T-helper 2 cell treated with Interferon-gamma antibody and Interleukin-4, amounts not matched to agents 5 μg/mL and 100 μg/mL, for 36 hours (primary cell): ENCODE results near the gene CCDC57.
"Not testable (repeated sequence)": the region's sequence is repeated elsewhere in the genome, so short reads cannot be mapped to it uniquely, and the experiment has no call there.

Source experiments
- DNase-seq: peaks from one replicate; pipeline ENCODE4 v3.0.0; 2021; ENCODE audit warnings: low spot score
- H3K27ac Mint-ChIP-seq: one replicate; pipeline ENCODE4 v1.8.0; 2021; ENCODE audit warnings: mild to moderate bottlenecking, mixed read lengths
- H3K27me3 Mint-ChIP-seq: one replicate; pipeline ENCODE4 v1.8.0; 2021; ENCODE audit warnings: low read depth, mixed read lengths
- H3K36me3 Mint-ChIP-seq: one replicate; pipeline ENCODE4 v1.8.0; 2021; ENCODE audit warnings: low read depth, mixed read lengths
- H3K4me1 Mint-ChIP-seq: one replicate; pipeline ENCODE4 v1.8.0; 2021; ENCODE audit warnings: low read depth, mixed read lengths
- H3K4me3 Mint-ChIP-seq: one replicate; pipeline ENCODE4 v1.8.0; 2022; ENCODE audit warnings: mild to moderate bottlenecking, moderate library complexity, mixed read lengths
- H3K9me3 Mint-ChIP-seq: one replicate; pipeline ENCODE4 v1.8.0; 2021; ENCODE audit warnings: mixed read lengths

Gene CCDC57

GRCh38 chr17:82180776-82181528 lies 31.7 kb downstream of the CCDC57 start:
- Mint-ChIP-seq H3K4me1 (no peaks in the 10 kb centered on the region), H3K9me3 (no peaks in the 10 kb centered on the region), H3K4me3 (no peak overlapping the region), H3K27ac (no peak overlapping the region), H3K27me3 (no peaks in the 10 kb centered on the region), H3K36me3 (peaks cover 24% of the 10 kb centered on the region)
- DNase-seq = no peak

GRCh38 chr17:82179946-82180475 lies 32.6 kb downstream of the CCDC57 start:
- Mint-ChIP-seq H3K36me3 (peaks cover 22% of the 10 kb centered on the region), H3K27ac (no peak overlapping the region), H3K9me3 (no peaks in the 10 kb centered on the region), H3K27me3 (no peaks in the 10 kb centered on the region), H3K4me1 (no peaks in the 10 kb centered on the region), H3K4me3 (no peak overlapping the region)
- DNase-seq = no peak

DNA sequence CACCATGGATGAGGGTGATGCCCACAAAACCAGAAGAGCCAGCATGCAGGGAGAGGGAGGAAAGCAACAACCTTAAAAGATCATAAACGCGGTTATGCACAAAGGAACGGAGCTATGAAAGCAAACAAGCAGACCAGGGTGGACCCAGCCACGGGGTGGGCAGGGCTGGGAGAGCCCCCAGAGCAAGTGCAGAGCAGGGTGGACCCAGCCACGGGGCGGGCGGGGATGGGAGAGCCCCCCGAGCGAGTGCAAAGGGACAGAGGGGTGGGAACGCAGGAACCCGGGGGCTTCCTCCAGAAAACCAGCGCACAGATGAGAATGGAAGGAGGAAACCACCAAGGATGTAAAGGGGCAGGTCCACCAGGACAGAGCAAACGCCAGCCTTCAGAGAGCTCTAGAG lies 33.2 kb downstream of the CCDC57 start:
- H3K36me3 Mint-ChIP-seq = peaks cover 19% of the 10 kb centered on the region
- no peak overlapping the region for H3K4me3 Mint-ChIP-seq

GRCh38 chr17:82178499-82179261 lies 34.0 kb downstream of the CCDC57 start:
- H3K27me3 Mint-ChIP-seq = no peaks in the 10 kb centered on the region
- no peak overlapping the region for H3K27ac Mint-ChIP-seq
- no peaks in the 10 kb centered on the region for H3K4me1 Mint-ChIP-seq
- no peak for DNase-seq
- peaks cover 11% of the 10 kb centered on the region for H3K36me3 Mint-ChIP-seq
- no peak overlapping the region for H3K4me3 Mint-ChIP-seq
- no peaks in the 10 kb centered on the region for H3K9me3 Mint-ChIP-seq

More for the DNA sequence above, 33.2 kb downstream of the CCDC57 start:
- Mint-ChIP-seq H3K27me3 (no peaks in the 10 kb centered on the region), H3K27ac (no peak overlapping the region), H3K9me3 (no peaks in the 10 kb centered on the region), H3K4me1 (no peaks in the 10 kb centered on the region)
- DNase-seq = no peak

GRCh38 chr17:82177761-82178498 lies 34.7 kb downstream of the CCDC57 start:
- Mint-ChIP-seq H3K9me3 (no peaks in the 10 kb centered on the region), H3K4me1 (no peaks in the 10 kb centered on the region), H3K27ac (no peak overlapping the region), H3K36me3 (peaks cover 9% of the 10 kb centered on the region), H3K27me3 (no peaks in the 10 kb centered on the region), H3K4me3 (no peak overlapping the region)
- DNase-seq = no peak

DNA sequence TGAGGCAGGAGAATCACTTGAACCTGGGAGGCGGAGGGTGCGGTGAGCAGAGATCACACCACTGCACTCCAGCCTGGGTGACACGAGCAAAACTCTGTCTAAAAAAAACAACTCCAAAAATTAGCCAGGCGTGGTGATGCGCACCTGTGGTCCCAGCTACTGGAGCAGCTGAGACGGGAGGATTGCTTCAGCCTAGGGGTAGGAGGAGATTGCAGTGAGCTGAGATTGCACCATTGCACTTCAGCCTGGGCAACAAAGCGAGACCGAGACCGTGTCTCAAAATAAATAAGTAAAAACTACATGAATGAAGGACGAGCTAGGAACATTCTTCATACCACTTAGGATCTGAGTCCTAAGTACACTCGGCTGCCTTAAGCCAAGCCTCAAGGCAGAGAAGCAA lies 35.4 kb downstream of the CCDC57 start:
- Mint-ChIP-seq H3K4me1 (no peaks in the 10 kb centered on the region), H3K36me3 (peaks cover 9% of the 10 kb centered on the region), H3K4me3 (no peak overlapping the region), H3K27ac (no peak overlapping the region), H3K9me3 (no peaks in the 10 kb centered on the region), H3K27me3 (no peaks in the 10 kb centered on the region)
- no peak for DNase-seq

DNA sequence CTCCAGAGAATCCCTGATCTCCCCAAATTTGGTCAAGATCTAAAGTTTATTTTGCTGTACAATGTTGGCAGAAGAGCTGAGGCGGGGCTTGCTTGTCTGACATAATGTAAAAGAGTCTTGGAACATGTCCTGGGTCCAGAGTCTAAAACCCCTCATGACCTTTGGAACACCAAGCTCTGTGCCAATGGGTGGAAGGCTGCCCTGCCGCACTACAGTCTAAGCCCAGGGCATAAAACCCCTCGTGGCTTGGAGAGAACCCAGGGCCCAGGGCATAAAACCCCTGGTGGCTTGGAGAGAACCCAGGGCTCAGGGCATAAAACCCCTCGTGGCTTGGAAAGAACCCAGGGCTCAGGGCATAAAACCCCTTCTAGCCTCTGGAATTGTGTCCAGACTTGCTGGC lies 36.7 kb downstream of the CCDC57 start:
- Mint-ChIP-seq H3K4me1 (no peaks in the 10 kb centered on the region), H3K9me3 (no peaks in the 10 kb centered on the region), H3K36me3 (peaks cover 6% of the 10 kb centered on the region), H3K27me3 (no peaks in the 10 kb centered on the region), H3K4me3 (no peak overlapping the region), H3K27ac (no peak overlapping the region)
- DNase-seq = no peak

- Mint-ChIP-seq H3K9me3 (no peaks in the 10 kb centered on the region), H3K4me1 (no peaks in the 10 kb centered on the region), H3K4me3 (no peak overlapping the region), H3K36me3 (peaks cover 9% of the 10 kb centered on the region), H3K27ac (no peak overlapping the region), H3K27me3 (no peaks in the 10 kb centered on the region)
- DNase-seq = no peak
These were observed 37.4 kb downstream of the CCDC57 start for GRCh38 chr17:82175201-82175600.

GRCh38 chr17:82174042-82174857 lies 38.4 kb downstream of the CCDC57 start:
- not testable (repeated sequence) for H3K4me3 Mint-ChIP-seq, H3K4me1 Mint-ChIP-seq, H3K9me3 Mint-ChIP-seq, H3K27ac Mint-ChIP-seq, H3K27me3 Mint-ChIP-seq, DNase-seq
- H3K36me3 Mint-ChIP-seq = peaks cover 11% of the 10 kb centered on the region

GRCh38 chr17:82173351-82174041 lies 39.1 kb downstream of the CCDC57 start:
- Mint-ChIP-seq H3K36me3 (peaks cover 11% of the 10 kb centered on the region), H3K27me3 (no peaks in the 10 kb centered on the region), H3K27ac (no peak overlapping the region), H3K4me3 (no peak overlapping the region), H3K4me1 (peaks cover 7% of the 10 kb centered on the region), H3K9me3 (no peaks in the 10 kb centered on the region)
- DNase-seq = no peak

GRCh38 chr17:82172486-82173160 lies 40.0 kb downstream of the CCDC57 start:
- no peaks in the 10 kb centered on the region for H3K27me3 Mint-ChIP-seq
- H3K36me3 Mint-ChIP-seq = peaks cover 13% of the 10 kb centered on the region
- no peaks in the 10 kb centered on the region for H3K9me3 Mint-ChIP-seq
- H3K4me1 Mint-ChIP-seq = peaks cover 7% of the 10 kb centered on the region
- no peak for DNase-seq
- H3K4me3 Mint-ChIP-seq = no peak overlapping the region
- H3K27ac Mint-ChIP-seq = no peak overlapping the region

- no peak for DNase-seq
- no peak overlapping the region for H3K27ac Mint-ChIP-seq
- no peaks in the 10 kb centered on the region for H3K9me3 Mint-ChIP-seq
- peaks cover 16% of the 10 kb centered on the region for H3K36me3 Mint-ChIP-seq
- H3K4me1 Mint-ChIP-seq = peaks cover 7% of the 10 kb centered on the region
- H3K4me3 Mint-ChIP-seq = no peak overlapping the region
- no peaks in the 10 kb centered on the region for H3K27me3 Mint-ChIP-seq
These were observed 40.8 kb downstream of the CCDC57 start for GRCh38 chr17:82171750-82172375.
